Stimulated activated CD8-positive, alpha-beta memory T cell treated with anti-CD3 and anti-CD28 coated beads, Interleukin-15, amount 100 ng/mL, for 48 hours (primary cell): ENCODE measurements around the gene LMTK2.

Source experiments
- DNase-seq, 2 donors: peaks; one replicate each; pipeline ENCODE4 v3.0.0-alpha.2; 2020; ENCODE audit warnings: low read depth in 2 of 2

Gene LMTK2

GRCh38 chr7:98234429-98235147, 127.9 kb downstream of the LMTK2 start:
- no peak for DNase-seq

- no peak for DNase-seq
Observed at GRCh38 chr7:98235901-98236300, 129.2 kb downstream of the LMTK2 start.

GRCh38 chr7:98236355-98237185, 129.9 kb downstream of the LMTK2 start:
- DNase-seq: no peak

DNA sequence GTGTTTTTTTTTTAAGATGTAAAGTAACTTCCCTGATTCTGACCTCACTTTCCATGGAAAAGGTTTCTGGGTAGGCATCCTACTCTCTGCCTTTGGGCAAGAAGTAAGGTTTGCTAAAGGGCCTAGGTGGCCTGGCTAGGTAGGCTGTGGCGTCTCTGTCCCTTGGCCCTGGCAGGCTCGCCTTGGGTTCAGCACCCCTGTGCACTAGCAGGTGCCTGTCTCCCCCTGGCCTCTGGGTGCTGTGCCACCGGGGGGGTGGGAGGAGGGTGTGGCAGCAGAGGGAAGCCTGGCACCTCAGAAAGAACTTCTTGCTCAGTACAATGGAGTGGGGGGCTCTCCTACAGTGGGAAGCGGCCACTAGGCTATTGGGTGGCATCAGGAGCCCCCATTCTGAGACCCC, 131.4 kb downstream of the LMTK2 start:
- no peak for DNase-seq

GRCh38 chr7:98238976-98239375, 132.3 kb downstream of the LMTK2 start:
- DNase-seq: no peak

- no peak for DNase-seq
Observed at GRCh38 chr7:98240961-98241673, 134.5 kb downstream of the LMTK2 start.

DNA sequence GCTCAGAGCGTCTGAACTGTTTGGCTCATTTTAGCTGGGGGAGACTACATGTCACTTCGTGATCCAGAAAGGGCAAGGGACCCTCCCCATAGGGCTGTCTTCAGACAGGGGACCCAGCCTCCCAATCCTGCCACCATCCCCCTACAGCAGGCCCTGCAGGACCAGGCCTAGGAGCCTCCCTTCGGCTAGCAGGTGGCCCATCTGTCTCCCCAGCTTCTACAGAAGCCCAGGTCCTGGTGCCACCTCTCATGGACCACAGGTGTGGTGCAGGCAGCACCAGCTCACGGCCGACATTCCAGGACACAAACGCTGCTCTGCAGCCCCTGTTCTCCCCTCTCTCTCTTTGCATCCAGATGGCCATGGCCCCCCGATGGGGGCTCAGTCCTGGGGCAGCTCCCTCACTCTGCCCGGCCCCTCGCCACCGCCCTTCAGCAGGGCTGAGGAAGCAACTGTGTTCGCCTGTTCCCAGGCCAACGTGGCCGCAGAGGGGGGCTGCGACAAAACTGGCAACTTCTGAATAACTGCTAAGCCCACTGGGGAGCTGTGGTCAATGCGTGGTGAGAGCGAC, 135.1 kb downstream of the LMTK2 start:
- no peak for DNase-seq

GRCh38 chr7:98242342-98242741, 135.7 kb downstream of the LMTK2 start:
- DNase-seq: no peak

DNA sequence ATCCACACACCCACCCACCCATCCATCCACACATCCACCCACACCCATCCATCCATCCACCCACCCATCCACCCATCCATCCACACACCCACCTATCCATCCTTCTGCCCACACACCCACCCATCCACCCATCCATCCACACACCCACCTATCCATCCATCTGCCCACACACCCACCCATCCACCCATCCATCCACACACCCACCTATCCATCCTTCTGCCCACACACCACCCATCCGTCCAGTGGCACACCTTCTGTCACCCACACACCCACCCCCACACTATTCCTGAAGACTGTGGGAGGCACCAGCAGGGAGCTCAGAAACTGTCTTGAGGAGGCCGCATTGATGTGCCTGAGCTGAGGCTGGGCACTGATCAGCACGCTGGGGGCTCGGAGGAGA, 136.3 kb downstream of the LMTK2 start:
- DNase-seq: no peak

GRCh38 chr7:98244871-98245270, 138.2 kb downstream of the LMTK2 start:
- no peak for DNase-seq

- DNase-seq: no peak
Observed at GRCh38 chr7:98248156-98248555, 141.5 kb downstream of the LMTK2 start.

GRCh38 chr7:98249106-98249505, 142.4 kb downstream of the LMTK2 start:
- DNase-seq: no peak

GRCh38 chr7:98250789-98251188, 144.1 kb downstream of the LMTK2 start:
- DNase-seq: no peak

GRCh38 chr7:98251231-98251600, 144.6 kb downstream of the LMTK2 start:
- no peak for DNase-seq

- DNase-seq: peak; percentile 88 to 89
Observed at GRCh38 chr7:98251601-98252424, 145.2 kb downstream of the LMTK2 start, which contains the start of gene TECPR1. TSS of gene TECPR1 (minus strand) at chr7:98252232. CDS start at chr7:98246146, 6,086 bp downstream.

- DNase-seq: no peak
Observed at GRCh38 chr7:98252425-98253054, 145.9 kb downstream of the LMTK2 start.

- no peak for DNase-seq
Observed at GRCh38 chr7:98254516-98254915, 147.9 kb downstream of the LMTK2 start.

DNA sequence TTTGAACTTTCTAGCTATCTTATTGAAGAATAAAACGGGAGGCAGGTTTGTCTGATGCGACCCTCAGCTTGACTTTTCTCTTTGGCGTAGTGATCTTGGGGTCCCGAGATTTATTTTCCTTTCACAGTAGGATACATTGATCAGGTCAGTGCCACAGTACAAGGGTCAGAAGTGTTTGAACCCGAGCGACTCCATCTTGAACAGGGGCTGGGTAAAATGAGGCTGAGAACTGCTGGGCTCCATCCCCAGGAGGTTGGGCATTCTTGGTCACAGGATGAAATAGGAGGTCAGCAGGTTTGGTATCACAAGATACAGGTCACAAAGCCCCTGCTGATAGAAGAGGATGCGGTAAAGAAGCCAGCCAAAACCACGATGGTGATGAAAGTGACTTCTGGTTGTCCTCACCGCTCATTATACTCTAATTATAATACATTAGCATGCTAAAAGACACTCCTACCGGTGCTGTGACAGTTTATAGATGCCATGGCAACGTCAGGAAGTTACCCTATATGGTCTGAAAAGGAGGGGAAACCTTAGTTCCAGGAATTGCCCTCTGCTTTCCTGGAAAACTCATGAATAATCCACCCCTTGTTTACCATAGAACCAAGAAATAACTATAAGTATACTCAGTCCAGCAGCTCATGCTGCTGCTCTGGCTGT, 148.4 kb downstream of the LMTK2 start:
- no peak for DNase-seq

GRCh38 chr7:98256431-98256830, 149.8 kb downstream of the LMTK2 start:
- no peak for DNase-seq

- no peak for DNase-seq
Observed at GRCh38 chr7:98257701-98258100, 151.0 kb downstream of the LMTK2 start.
